ENCODE data around the gene PDE4D.

The PDE4D gene

DNA sequence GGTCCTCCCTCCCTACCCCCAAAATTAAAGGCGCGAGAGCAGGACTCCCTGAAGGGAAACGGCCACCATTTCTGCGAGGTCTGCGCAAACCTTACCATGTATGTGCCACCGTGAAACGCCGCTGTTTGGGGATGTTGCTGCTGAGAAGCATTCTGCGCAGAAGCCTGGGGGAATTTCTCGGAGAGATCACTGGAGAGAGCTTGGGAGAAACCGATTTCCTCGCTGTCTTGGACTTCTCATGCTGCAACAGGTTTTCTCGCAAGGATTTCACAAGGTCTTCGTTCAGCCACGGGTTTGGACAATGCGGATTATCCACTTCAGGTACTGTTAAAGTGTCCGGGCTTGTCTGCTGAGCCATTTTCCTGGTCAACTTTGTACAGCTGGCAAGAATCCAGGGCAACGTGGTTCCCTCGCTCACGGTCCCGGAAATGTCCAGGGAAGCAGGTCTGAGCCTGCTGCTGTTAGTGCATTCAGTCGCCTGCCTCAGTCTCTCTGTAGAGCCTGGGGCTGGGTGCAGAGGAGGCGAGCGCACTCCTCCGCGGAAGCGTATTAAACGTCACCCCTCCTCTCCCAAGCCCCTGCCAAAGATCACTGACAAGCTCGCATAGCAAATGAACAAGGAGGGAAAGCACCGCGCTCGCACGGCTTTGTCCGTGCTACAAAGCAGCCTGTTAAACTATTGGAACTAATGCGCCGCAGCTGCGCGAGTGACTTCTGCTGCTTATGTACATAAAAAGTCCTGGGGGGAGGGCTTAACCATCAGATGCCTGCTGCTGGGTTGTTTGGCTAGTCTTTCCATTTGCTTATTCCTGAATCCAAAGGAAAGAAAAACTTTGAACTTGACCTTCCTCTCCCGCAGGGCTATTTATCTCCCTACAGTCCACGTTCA lies 125.1 kb downstream of the PDE4D start:
- Histone ChIP-seq H3K79me2 (ENCODE audit: low read length) (no peaks in the 10 kb centered on the region), H3K27me3 (replicated peaks; ENCODE audit: insufficient read depth, low read length) (no peaks in the 10 kb centered on the region), H3K9ac (ENCODE audit: low read length) (no peak overlapping the region), H3K4me3 (ENCODE audit: low read length) (no peak overlapping the region), H3K9me3 (replicated peaks; ENCODE audit: insufficient read depth, low read length) (no peaks in the 10 kb centered on the region), H3F3A (ENCODE audit: insufficient read depth, low read length) (no peaks in the 10 kb centered on the region), H3K9me2 (replicated peaks; ENCODE audit: insufficient read depth, low read length) (no peaks in the 10 kb centered on the region), H3K27ac (ENCODE audit: low read length) (no peak overlapping the region), H3K36me3 (replicated peaks; ENCODE audit: insufficient read depth, low read length) (no peaks in the 10 kb centered on the region), H4K20me1 (ENCODE audit: insufficient read depth, low read length) (no peaks in the 10 kb centered on the region), H2AFZ (ENCODE audit: low read length) (no peak overlapping the region), H3K4me1 (ENCODE audit: low read length) (no peaks in the 10 kb centered on the region), H3K4me2 (ENCODE audit: low read depth, low read length) (no peak overlapping the region)
- TF ChIP-seq EZH2 (optimal IDR thresholded peaks at IDR 0.05; ENCODE audit: low read depth, low read length): no peak
- no peak for DNase-seq

DNA sequence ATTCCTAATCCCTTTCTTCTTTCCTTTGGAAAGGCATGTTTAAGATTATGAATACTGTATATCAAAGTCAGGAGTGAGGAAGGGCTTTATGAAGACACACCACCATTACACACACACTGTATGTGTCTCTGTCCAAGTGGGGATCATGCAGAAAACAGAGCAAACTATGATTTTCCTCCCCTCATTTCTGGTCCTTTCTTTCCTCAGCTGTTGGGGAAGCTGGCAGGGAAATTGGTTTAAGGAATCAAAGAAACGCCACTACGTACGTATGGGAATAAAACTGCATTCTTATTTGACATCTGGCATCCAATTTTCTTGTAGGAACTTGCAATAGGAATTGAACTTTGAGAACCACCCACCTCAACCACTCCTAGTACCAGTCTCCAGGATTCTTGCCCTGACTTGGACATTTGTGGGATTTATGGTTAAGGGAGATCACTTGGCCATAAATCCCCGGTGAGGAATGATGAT lies 125.8 kb downstream of the PDE4D start:
- no peak overlapping the region for H3K9ac ChIP-seq (ENCODE audit: low read length)
- no peak for DNase-seq
- no peaks in the 10 kb centered on the region for H3K36me3 ChIP-seq (replicated peaks; ENCODE audit: insufficient read depth, low read length)
- H3K4me1 ChIP-seq (ENCODE audit: low read length): no peaks in the 10 kb centered on the region
- no peaks in the 10 kb centered on the region for H3K9me2 ChIP-seq (replicated peaks; ENCODE audit: insufficient read depth, low read length)
- H3K79me2 ChIP-seq (ENCODE audit: low read length): no peaks in the 10 kb centered on the region
- no peaks in the 10 kb centered on the region for H3F3A ChIP-seq (ENCODE audit: insufficient read depth, low read length)
- H3K4me3 ChIP-seq (ENCODE audit: low read length): no peak overlapping the region
- H3K27me3 ChIP-seq (replicated peaks; ENCODE audit: insufficient read depth, low read length): no peaks in the 10 kb centered on the region
- TF ChIP-seq CTCF (IDR thresholded peaks at IDR 0.05; ENCODE audit: low read length) (no peak), EZH2 (optimal IDR thresholded peaks at IDR 0.05; ENCODE audit: low read depth, low read length) (no peak), EZH2phosphoT487 (IDR thresholded peaks at IDR 0.05; ENCODE audit: low read length) (no peak)
- no peak overlapping the region for H3K27ac ChIP-seq (ENCODE audit: low read length)
- H3K4me2 ChIP-seq (ENCODE audit: low read depth, low read length): no peak overlapping the region
- no peak overlapping the region for H2AFZ ChIP-seq (ENCODE audit: low read length)
- no peaks in the 10 kb centered on the region for H4K20me1 ChIP-seq (ENCODE audit: insufficient read depth, low read length)
- H3K9me3 ChIP-seq (replicated peaks; ENCODE audit: insufficient read depth, low read length): no peaks in the 10 kb centered on the region

- Histone ChIP-seq H3K4me2 (ENCODE audit: low read depth, low read length) (no peak overlapping the region), H3K79me2 (ENCODE audit: low read length) (no peaks in the 10 kb centered on the region), H3K27ac (ENCODE audit: low read length) (no peak overlapping the region), H3K36me3 (replicated peaks; ENCODE audit: insufficient read depth, low read length) (no peaks in the 10 kb centered on the region), H3K4me3 (ENCODE audit: low read length) (no peak overlapping the region), H3K9me3 (replicated peaks; ENCODE audit: insufficient read depth, low read length) (no peaks in the 10 kb centered on the region), H3K9ac (ENCODE audit: low read length) (no peak overlapping the region), H2AFZ (ENCODE audit: low read length) (no peak overlapping the region), H3K27me3 (replicated peaks; ENCODE audit: insufficient read depth, low read length) (no peaks in the 10 kb centered on the region), H3F3A (ENCODE audit: insufficient read depth, low read length) (no peaks in the 10 kb centered on the region), H4K20me1 (ENCODE audit: insufficient read depth, low read length) (no peaks in the 10 kb centered on the region), H3K4me1 (ENCODE audit: low read length) (no peaks in the 10 kb centered on the region), H3K9me2 (replicated peaks; ENCODE audit: insufficient read depth, low read length) (no peaks in the 10 kb centered on the region)
- no peak for DNase-seq
- TF ChIP-seq EZH2 (optimal IDR thresholded peaks at IDR 0.05; ENCODE audit: low read depth, low read length) (no peak), CTCF (IDR thresholded peaks at IDR 0.05; ENCODE audit: low read length) (no peak), EZH2phosphoT487 (IDR thresholded peaks at IDR 0.05; ENCODE audit: low read length) (no peak)
These were observed 126.3 kb downstream of the PDE4D start for GRCh38 chr5:59767211-59767605.

All from MM.1S (cell line).